Breast epithelium (tissue), 4 donors: ENCODE results near the gene PLCB2. TPM values are rescaled to one million over a fixed set of nuclear protein-coding genes. Genes with fewer than 3 reads are reported as not detected.

Experiments
- DNase-seq, 2 donors: peaks; one replicate each; pipeline ENCODE4 v3.0.0-alpha.2; 2019; ENCODE audit warnings: low spot score in 2 of 2
- H3K27ac ChIP-seq, 2 donors: fragments of 200-600 bp; sonication (generic) in 1 of 2; one replicate each; pipeline ENCODE4 v1.5.1; 2016 to 2019; ENCODE audit warnings: mild to moderate bottlenecking in 1 of 2
- H3K27me3 ChIP-seq, 2 donors: fragments of 200-600 bp; sonication (generic) in 1 of 2; one replicate each; pipeline versions ENCODE4 v1.5.1 to v1.6.0; 2017 to 2019; ENCODE audit warnings: control low read depth in 1 of 2, mild to moderate bottlenecking in 1 of 2
- H3K36me3 ChIP-seq: fragments of 200-600 bp; one replicate; pipeline ENCODE4 v1.5.1; 2019
- H3K4me1 ChIP-seq, 2 donors: fragments of 200-600 bp; sonication (generic); one replicate each; pipeline ENCODE4 v1.5.1; 2016 to 2019; ENCODE audit warnings: control low read depth in 1 of 2
- H3K4me3 ChIP-seq, 3 donors: fragments of 200-600 bp; sonication (generic); 1 replicate in 2 of 3; 2 replicates in 1 of 3; pipeline ENCODE4 v1.5.1; 2016 to 2019; ENCODE audit warnings: mild to moderate bottlenecking in 3 of 3, moderate library complexity in 2 of 3
- H3K9me3 ChIP-seq, 2 donors: fragments of 200-600 bp; sonication (generic) in 1 of 2; one replicate each; pipeline ENCODE4 v1.5.1; 2016 to 2019; ENCODE audit warnings: control low read depth in 1 of 2
- POLR2A ChIP-seq: fragments of 450-650 bp; IDR thresholded peaks from one replicate; pipeline ENCODE4 v1.6.1; 2016; ENCODE audit warnings: antibody characterized with exemption, mild to moderate bottlenecking, moderate library complexity
- POLR2AphosphoS5 ChIP-seq, 3 donors: sonication (generic); formaldehyde crosslinking; IDR thresholded peaks; one replicate each; pipeline ENCODE4 v1.6.1; 2017; ENCODE audit warnings: antibody characterized with exemption in 3 of 3
- intact Hi-C: fragments of 100-400 bp; cut with DNase I; formaldehyde crosslinking; loops from one replicate; pipeline ENCODE4 v1.15.1; 2023; ENCODE audit warnings: low total_unique reads
- total RNA-seq, 3 donors: library from RNA; depleted of rRNA; stranded (reverse); fragments of >200 nt; gene quantifications; one replicate each; pipeline ENCODE4 v1.1.0, GENCODE V29; 2016
- TF ChIP-seq, protein P1 (sequence below), 3 donors: fragments of 450-650 bp; IDR thresholded peaks; one replicate each; pipeline ENCODE4 v1.5.1; 2016 to 2017; ENCODE audit warnings: antibody characterized with exemption in 3 of 3, mild to moderate bottlenecking in 3 of 3, moderate library complexity in 3 of 3

Gene PLCB2
- total RNA-seq, 3 donors from 2014 or later: 4.3 to 17.9 (median 13.6) TPM

DNA sequence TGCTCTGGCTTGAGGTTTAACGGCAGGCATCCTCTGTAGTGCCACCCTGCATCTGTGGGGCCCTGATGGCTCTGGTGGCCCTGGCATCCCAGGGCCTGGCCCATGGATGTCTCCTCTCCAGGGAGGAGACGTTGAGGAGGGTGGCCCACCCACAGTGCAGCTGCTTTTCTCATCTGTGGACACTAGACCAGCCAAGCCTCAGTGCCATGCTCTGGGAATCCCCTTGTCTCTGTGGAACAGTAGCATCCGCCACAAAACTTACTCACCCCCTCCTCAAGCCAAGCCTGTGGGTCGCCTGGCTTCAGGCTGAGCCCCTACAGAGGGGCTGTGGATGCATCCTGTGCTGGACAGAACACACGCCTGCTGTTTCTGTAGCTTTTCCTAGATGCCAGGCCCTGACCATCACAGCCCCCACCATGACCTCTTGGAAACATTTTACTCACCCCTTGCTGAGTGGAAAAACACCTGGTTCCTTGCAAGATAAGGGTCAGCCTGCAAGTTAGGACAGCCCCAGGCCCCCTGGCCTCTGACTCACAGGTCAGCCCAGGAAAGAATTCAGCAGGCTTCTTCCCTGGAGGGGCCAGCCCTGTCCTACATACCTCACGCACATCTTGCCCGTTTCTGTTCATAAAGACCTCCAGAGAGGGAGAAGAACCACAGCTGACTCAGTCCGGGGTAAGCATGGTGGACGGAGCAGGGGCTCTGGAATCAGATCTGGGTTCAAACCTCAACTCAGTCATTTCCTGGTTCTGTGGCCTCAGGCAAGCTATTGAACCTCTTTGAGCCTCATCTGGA is 49.9 kb downstream of the PLCB2 start:
- no peaks in the 10 kb centered on the region for H3K9me3 ChIP-seq
- no peak overlapping the region for H3K4me3 ChIP-seq
- peaks cover 6 to 10% of the 10 kb centered on the region in 2 donors for H3K4me1 ChIP-seq
- TF ChIP-seq, protein P1, sequence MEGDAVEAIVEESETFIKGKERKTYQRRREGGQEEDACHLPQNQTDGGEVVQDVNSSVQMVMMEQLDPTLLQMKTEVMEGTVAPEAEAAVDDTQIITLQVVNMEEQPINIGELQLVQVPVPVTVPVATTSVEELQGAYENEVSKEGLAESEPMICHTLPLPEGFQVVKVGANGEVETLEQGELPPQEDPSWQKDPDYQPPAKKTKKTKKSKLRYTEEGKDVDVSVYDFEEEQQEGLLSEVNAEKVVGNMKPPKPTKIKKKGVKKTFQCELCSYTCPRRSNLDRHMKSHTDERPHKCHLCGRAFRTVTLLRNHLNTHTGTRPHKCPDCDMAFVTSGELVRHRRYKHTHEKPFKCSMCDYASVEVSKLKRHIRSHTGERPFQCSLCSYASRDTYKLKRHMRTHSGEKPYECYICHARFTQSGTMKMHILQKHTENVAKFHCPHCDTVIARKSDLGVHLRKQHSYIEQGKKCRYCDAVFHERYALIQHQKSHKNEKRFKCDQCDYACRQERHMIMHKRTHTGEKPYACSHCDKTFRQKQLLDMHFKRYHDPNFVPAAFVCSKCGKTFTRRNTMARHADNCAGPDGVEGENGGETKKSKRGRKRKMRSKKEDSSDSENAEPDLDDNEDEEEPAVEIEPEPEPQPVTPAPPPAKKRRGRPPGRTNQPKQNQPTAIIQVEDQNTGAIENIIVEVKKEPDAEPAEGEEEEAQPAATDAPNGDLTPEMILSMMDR (IDR thresholded peaks at IDR 0.05): no peak
- TF ChIP-seq POLR2A: no peak
- TF ChIP-seq POLR2AphosphoS5 (IDR thresholded peaks at IDR 0.05): no peak
- intact Hi-C loops: no loop called here
- H3K36me3 ChIP-seq: no peaks in the 10 kb centered on the region
- no peaks in the 10 kb centered on the region for H3K27me3 ChIP-seq
- H3K27ac ChIP-seq: no peak overlapping the region
- DNase-seq: no peak

DNA sequence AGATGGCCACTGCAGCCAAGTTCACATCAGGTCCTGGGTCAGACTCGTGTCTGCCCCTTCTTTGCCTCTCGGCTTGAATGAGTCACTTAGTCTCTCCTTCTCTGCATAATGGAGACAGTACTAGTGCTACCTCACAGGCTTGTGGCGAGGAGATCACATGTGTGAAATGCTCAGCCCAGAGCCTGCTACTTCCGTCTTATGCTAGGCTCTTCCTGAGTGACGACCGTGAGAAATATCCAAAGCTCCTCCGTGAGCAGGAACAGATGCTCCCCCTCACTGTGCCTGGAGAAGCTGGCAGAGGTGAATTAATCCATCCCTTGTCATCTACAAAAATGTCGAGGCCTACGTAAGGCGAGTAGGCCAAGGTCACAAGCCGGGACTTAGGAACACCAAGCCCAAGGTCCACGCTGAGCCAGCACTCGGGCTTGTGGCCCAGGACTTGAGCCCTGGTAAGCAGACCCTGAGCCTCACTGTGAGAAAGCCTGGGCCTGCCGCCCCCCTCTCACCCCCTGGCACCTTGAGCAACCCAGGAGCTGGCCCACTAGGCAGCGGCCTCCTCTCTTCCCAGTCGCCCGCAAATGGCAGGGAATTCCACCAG is 51.0 kb downstream of the PLCB2 start:
- Histone ChIP-seq H3K27me3 (no peaks in the 10 kb centered on the region), H3K27ac (no peak overlapping the region)
- intact Hi-C loops: no loop called here

DNA sequence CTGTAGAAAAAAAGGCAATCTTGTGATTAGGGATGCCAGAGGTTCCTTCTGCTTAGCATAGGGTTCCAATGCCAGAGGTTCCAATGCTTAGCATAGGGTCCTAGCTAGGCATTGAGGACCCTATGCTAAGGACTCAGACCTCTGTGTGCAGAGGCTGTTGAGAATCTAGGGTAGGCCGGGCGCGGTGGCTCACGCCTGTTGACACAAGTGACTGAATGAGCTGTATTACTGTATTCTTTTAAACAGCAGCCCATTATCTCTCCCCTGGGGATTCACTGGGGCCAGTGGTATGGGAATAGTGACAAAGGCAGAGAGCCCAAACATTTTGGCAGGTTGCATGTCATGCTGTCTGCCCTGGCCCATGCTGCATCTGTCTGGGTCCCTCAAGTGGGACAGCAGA is 52.7 kb downstream of the PLCB2 start:
- Histone ChIP-seq H3K4me3 (no peak overlapping the region), H3K27me3 (no peaks in the 10 kb centered on the region), H3K9me3 (no peaks in the 10 kb centered on the region), H3K4me1 (peaks cover 6 to 13% of the 10 kb centered on the region in 2 donors), H3K27ac (no peak overlapping the region), H3K36me3 (no peaks in the 10 kb centered on the region)
- TF ChIP-seq, protein P1 (IDR thresholded peaks at IDR 0.05): no peak
- no peak for TF ChIP-seq POLR2AphosphoS5 (IDR thresholded peaks at IDR 0.05)
- no peak for TF ChIP-seq POLR2A
- intact Hi-C loops: no loop called here
- no peak for DNase-seq

More for the DNA sequence above, 51.0 kb downstream of the PLCB2 start:
- no peak for DNase-seq
- H3K4me3 ChIP-seq: no peak overlapping the region
- H3K9me3 ChIP-seq: no peaks in the 10 kb centered on the region
- TF ChIP-seq, protein P1 (IDR thresholded peaks at IDR 0.05): no peak
- TF ChIP-seq POLR2AphosphoS5 (IDR thresholded peaks at IDR 0.05) (no peak), POLR2A (no peak)
- peaks cover 6 to 10% of the 10 kb centered on the region in 2 donors for H3K4me1 ChIP-seq
- no peaks in the 10 kb centered on the region for H3K36me3 ChIP-seq

DNA sequence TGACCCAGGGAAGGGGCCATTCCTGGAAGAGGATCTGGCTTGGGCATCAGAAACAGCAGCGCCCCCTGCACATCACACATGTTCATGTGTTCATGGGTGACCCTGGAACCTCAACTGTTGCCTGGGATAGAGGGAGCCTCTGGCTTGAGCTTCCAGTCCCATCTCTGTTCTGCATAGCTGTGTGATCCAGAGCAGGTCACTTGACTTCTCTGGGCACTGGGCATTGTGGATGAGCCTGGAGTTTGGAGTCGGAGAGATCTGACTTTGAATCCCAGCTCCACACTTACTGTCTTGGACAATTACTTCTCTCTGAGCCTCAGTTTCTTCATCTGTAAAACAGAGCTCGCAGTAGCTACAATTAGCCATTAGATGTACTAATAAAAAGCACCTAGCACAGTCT is 53.3 kb downstream of the PLCB2 start:
- Histone ChIP-seq H3K9me3 (no peaks in the 10 kb centered on the region), H3K27me3 (no peaks in the 10 kb centered on the region), H3K4me3 (no peak overlapping the region), H3K4me1 (peaks cover 6 to 16% of the 10 kb centered on the region in 2 donors), H3K36me3 (no peaks in the 10 kb centered on the region), H3K27ac (no peak overlapping the region)
- no peak for DNase-seq
- intact Hi-C loops: no loop called here
- no peak for TF ChIP-seq POLR2A
- no peak for TF ChIP-seq POLR2AphosphoS5 (IDR thresholded peaks at IDR 0.05)
- TF ChIP-seq, protein P1 (IDR thresholded peaks at IDR 0.05): no peak

DNA sequence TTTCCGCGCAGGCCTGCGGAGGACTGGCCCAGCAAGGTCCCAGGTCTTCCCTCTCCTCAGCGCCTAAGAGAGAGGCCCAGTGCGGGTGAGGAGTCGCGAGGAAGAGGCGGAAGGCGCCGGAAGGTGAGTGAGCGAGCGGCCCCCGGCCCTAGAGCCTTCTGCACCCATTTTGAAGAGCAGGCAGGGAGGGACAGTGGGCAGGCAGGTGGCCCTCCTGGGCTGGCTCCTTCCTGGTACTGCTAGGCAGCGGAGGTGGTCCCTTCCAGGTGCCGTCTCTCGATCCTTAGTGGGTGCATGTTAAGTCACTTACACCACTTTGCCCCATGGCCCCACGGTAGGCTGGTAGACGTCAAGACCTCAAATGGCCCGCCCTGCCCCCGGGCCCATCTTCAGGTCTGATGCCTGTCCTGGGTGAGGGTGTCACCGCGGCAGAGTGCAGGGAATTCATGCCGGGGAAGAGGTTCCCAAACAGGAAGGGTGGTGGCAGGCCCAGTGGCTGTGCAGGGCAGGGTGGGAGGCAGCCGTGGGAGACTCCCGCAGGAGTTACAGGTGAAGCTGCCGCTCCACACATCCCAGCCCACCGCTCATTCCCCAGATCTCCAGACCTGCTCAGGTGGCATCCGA is 54.5 kb downstream of the PLCB2 start:
- H3K4me3 ChIP-seq: peak overlapping the region; percentile 46 to 66 (median 61)
- no peaks in the 10 kb centered on the region for H3K9me3 ChIP-seq
- H3K27ac ChIP-seq: peak overlapping the region in 1 of 2 donors; percentile 40
- TF ChIP-seq, protein P1 (IDR thresholded peaks at IDR 0.05): no peak
- TF ChIP-seq POLR2A (no peak), POLR2AphosphoS5 (IDR thresholded peaks at IDR 0.05) (no peak)
- no peaks in the 10 kb centered on the region for H3K27me3 ChIP-seq
- intact Hi-C loops: no loop called here
- H3K4me1 ChIP-seq: peaks cover 6 to 16% of the 10 kb centered on the region in 2 donors
- no peaks in the 10 kb centered on the region for H3K36me3 ChIP-seq
- DNase-seq: no peak
